ENCODE results near the gene SOD1. TPM values are rescaled to one million over a fixed set of nuclear protein-coding genes. Genes with fewer than 3 reads are reported as not detected.

Gene SOD1
- total and polyA plus RNA-seq, 2 of the 8 experiments (the other 6 are each of a cell fraction or from before 2014, with no cell fraction given): 192 to 226 TPM

DNA sequence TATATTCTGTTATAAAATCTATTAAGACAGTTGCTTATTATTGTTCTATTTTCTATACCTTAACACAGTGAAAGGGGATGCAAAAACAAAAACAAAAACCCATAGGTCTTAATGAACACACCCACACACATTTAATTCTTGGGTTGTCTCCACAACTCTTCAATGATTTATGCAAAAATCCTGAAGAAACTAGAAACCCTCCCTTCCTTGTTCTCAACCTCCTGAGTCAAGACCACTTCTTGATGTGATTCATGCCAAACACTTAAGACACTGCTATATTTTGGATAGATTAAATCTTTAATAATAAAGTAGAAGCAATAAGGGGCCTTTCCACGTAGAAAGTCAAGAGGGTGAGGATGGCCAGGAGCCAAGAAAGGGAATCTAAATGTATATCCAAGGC is 49.0 kb downstream of the SOD1 start:
- Histone ChIP-seq H3K27ac (ENCODE audit: low read depth, low read length) (no peak overlapping the region), H4K5ac (ENCODE audit: insufficient read length, low read depth, low read length) (no peak overlapping the region), H2BK15ac (ENCODE audit: low read length) (no peak overlapping the region), H4K8ac (ENCODE audit: extremely low read depth, insufficient read depth, low read length) (no peak overlapping the region), H2BK120ac (replicated peaks; ENCODE audit: low read depth, low read length) (no peak overlapping the region), H3K56ac (replicated peaks; ENCODE audit: insufficient read length, low read depth, low read length) (no peak overlapping the region), H4K20me1 (replicated peaks in 1 of 2; ENCODE audit: control insufficient read depth in 1 of 2, insufficient read depth in 2 of 2, low read length in 2 of 2) (peaks cover 14 to 31% of the 10 kb centered on the region in 2 experiments), H3K9ac (replicated peaks in 1 of 4; ENCODE audit: extremely low read depth in 1 of 4, low read depth in 3 of 4, low read length in 3 of 4) (no peak overlapping the region), H2AFZ (ENCODE audit: low read length) (no peak overlapping the region), H3K23me2 (ENCODE audit: low read depth, low read length) (no peaks in the 10 kb centered on the region), H3K79me2 (ENCODE audit: control insufficient read depth in 1 of 2, insufficient read depth in 2 of 2, low read length in 2 of 2) (peaks cover 8 to 100% of the 10 kb centered on the region in 2 experiments), H3K79me1 (ENCODE audit: low read depth, low read length) (no peaks in the 10 kb centered on the region), H3K23ac (ENCODE audit: insufficient read length) (no peak overlapping the region), H3K4me2 (ENCODE audit: insufficient read depth in 1 of 2, low read depth in 2 of 2, low read length in 2 of 2) (no peak overlapping the region), H2AK5ac (ENCODE audit: low read depth, low read length) (no peak overlapping the region), H2BK12ac (ENCODE audit: low read depth, low read length) (no peak overlapping the region), H3K14ac (ENCODE audit: insufficient read length) (no peak overlapping the region), H3K36me3 (ENCODE audit: control insufficient read depth in 2 of 4, insufficient read depth in 4 of 4, low read length in 3 of 4) (peaks cover 0 to 20% (median 0%) of the 10 kb centered on the region in 4 experiments; a peak in 2 of 8 replicates), H4K91ac (replicated peaks; ENCODE audit: insufficient read length, low read length) (no peak overlapping the region), H3K4ac (replicated peaks; ENCODE audit: insufficient read length, low read depth, low read length) (no peak overlapping the region), H3K18ac (ENCODE audit: extremely low read depth, low read length) (no peak overlapping the region), H2BK5ac (ENCODE audit: low read depth, low read length) (no peak overlapping the region), H2BK20ac (ENCODE audit: low read length) (no peak overlapping the region), H3K27me3 (replicated peaks in 1 of 4; ENCODE audit: control insufficient read depth in 3 of 4, extremely low read depth in 1 of 4, insufficient read depth in 3 of 4, low read length in 3 of 4) (no peaks in the 10 kb centered on the region), H3K4me1 (replicated peaks in 1 of 4; ENCODE audit: control insufficient read depth in 3 of 4, insufficient read depth in 4 of 4, low read length in 3 of 4) (peaks cover 0 to 8% (median under 1%) of the 10 kb centered on the region in 4 experiments; a peak in 5 of 7 replicates), H3K4me3 (ENCODE audit: extremely low read depth in 1 of 4, insufficient read depth in 2 of 4, low read depth in 3 of 4, low read length in 4 of 4) (no peak overlapping the region; a peak in 1 of 8 replicates), H3K9me3 (ENCODE audit: insufficient read depth in 2 of 2, low read depth in 1 of 2, low read length in 1 of 2) (no peaks in the 10 kb centered on the region)
- CTCF ChIA-PET (ENCODE audit: partially characterized antibody): no interaction called here
- DNase-seq (ENCODE audit: low read depth in 1 of 2, low spot score in 2 of 2): no peak
- WGBS, 2 experiments (ENCODE audit: extremely low coverage in 1 of 2, insufficient coverage in 1 of 2, insufficient read length in 1 of 2, insufficient replicate concordance in 2 of 2, low coverage in 1 of 2, low lambda C conversion rate in 2 of 2, missing lambda C conversion rate in 1 of 2): 83% methylated on average over 1 of the region's 1 CpG; no CpG with 5 or more reads in 1 of the 2 experiments
- POLR2A ChIA-PET (ENCODE audit: partially characterized antibody): interaction anchor here (1.0 to 1.6 kb wide), 2 partner anchors 18 to 22 kb away, joined by 3 to 5 read pairs; no protein-coding TSS in a partner anchor
- no peak for TF ChIP-seq SP4 (IDR thresholded peaks at IDR 0.05; ENCODE audit: low read length)
- no peak for FAIRE-seq
